Transverse colon (tissue), 4 donors: ENCODE data around the gene UBAC1. TPM values are rescaled to one million over a fixed set of nuclear protein-coding genes. Genes with fewer than 3 reads are reported as not detected.

Experiments
- DNase-seq: peaks from one replicate; pipeline ENCODE4 v3.0.0-alpha.2; 2019
- H3K27ac ChIP-seq, 4 donors: fragments of 200-600 bp; sonication (generic); 2 replicates each; pipeline ENCODE4 v1.5.1; 2016 to 2018; ENCODE audit warnings: inconsistent platforms in 4 of 4
- H3K27me3 ChIP-seq: fragments of 200-600 bp; sonication (generic); 2 replicates; pipeline ENCODE4 v1.5.1; 2017; ENCODE audit warnings: inconsistent platforms
- H3K36me3 ChIP-seq, 4 donors: fragments of 200-600 bp; sonication (generic); 2 replicates each; pipeline ENCODE4 v1.5.1; 2017 to 2019; ENCODE audit warnings: inconsistent platforms in 4 of 4
- H3K4me1 ChIP-seq, 4 donors: fragments of 200-600 bp; sonication (generic); 2 replicates each; pipeline ENCODE4 v1.5.1; 2017 to 2020; ENCODE audit warnings: inconsistent platforms in 4 of 4
- H3K4me3 ChIP-seq, 4 donors: fragments of 200-600 bp; sonication (generic); 1 replicate in 1 of 4; 2 replicates in 3 of 4; pipeline versions ENCODE4 v1.5.1 to v1.6.1; 2017 to 2019; ENCODE audit warnings: inconsistent platforms in 4 of 4
- H3K9me3 ChIP-seq, 2 donors: fragments of 200-600 bp; sonication (generic); 2 replicates each; pipeline ENCODE4 v1.5.1; 2017 to 2019; ENCODE audit warnings: inconsistent platforms in 2 of 2
- CTCF ChIP-seq, 5 experiments: fragments of 200-600 bp in 3 of 5; fragments of 450-650 bp in 2 of 5; sonication (generic) in 3 of 5; IDR thresholded peaks; 1 replicate in 2 of 5; 2 replicates in 3 of 5; pipeline ENCODE4 v1.5.1; 2016 to 2017; ENCODE audit warnings: antibody characterized with exemption in 5 of 5, inconsistent platforms in 3 of 5, mild to moderate bottlenecking in 2 of 5, moderate library complexity in 1 of 5
- EP300 ChIP-seq: sonication (generic); formaldehyde crosslinking; IDR thresholded peaks from one replicate; pipeline ENCODE4 v1.6.1; 2017; ENCODE audit warnings: antibody characterized with exemption, low read depth
- POLR2A ChIP-seq: fragments of 450-650 bp; IDR thresholded peaks from one replicate; pipeline ENCODE4 v1.6.1; 2016; ENCODE audit warnings: antibody characterized with exemption, mild to moderate bottlenecking, moderate library complexity
- POLR2AphosphoS5 ChIP-seq, 3 donors: sonication (generic); formaldehyde crosslinking; IDR thresholded peaks; one replicate each; pipeline ENCODE4 v1.6.1; 2016; ENCODE audit warnings: antibody characterized with exemption in 3 of 3
- WGBS, 2 donors: methylation state at CpG; one replicate each; pipeline ENCODE4 v1.1.5; 2018; ENCODE audit warnings: low coverage in 1 of 2; 5-methylcytosine and 5-hydroxymethylcytosine counted together
- in situ Hi-C, 4 donors: fragments of 200-750 bp; cut with MboI; loops; one replicate each; pipeline versions ENCODE4 v1.15.0 to v1.15.1; 2017; ENCODE audit warnings: low sequenced_read_pairs in 3 of 4, low pct_ligation_motif_present in 1 of 4, low pct_unique_long_range_greater_than_20kb in 1 of 4
- intact Hi-C: fragments of 100-400 bp; cut with DNase I; formaldehyde crosslinking; loops from one replicate; pipeline ENCODE4 v1.15.1; 2023; ENCODE audit warnings: low total_unique reads
- total RNA-seq, 4 donors: library from RNA; depleted of rRNA; stranded (reverse); fragments of >200 nt; gene quantifications; one replicate each; pipeline ENCODE4 v1.1.0, GENCODE V29; 2016

Gene UBAC1
- total RNA-seq, 4 donors from 2014 or later: 42.6 to 91.9 (median 62.9) TPM

- in situ Hi-C loops: loop anchor here in 1 of 4 donors (10.0 kb wide), 1 partner anchor 92 kb away; no protein-coding TSS in a partner anchor
- DNase-seq: no peak
- intact Hi-C loops: loop anchor here (2.0 kb wide), 1 partner anchor 50 kb away; the partner anchor contains the start of gene CAMSAP1
These were observed 4.4 kb downstream of the UBAC1 start for GRCh38 chr9:135956802-135957174.

GRCh38 chr9:135955934-135956801 is 5.0 kb downstream of the UBAC1 start:
- no peaks in the 10 kb centered on the region for H3K9me3 ChIP-seq
- H3K27me3 ChIP-seq: no peaks in the 10 kb centered on the region
- no peak overlapping the region for H3K27ac ChIP-seq
- intact Hi-C loops: loop anchor here (2.0 kb wide), 1 partner anchor 49 kb away; the partner anchor contains the start of gene CAMSAP1
- in situ Hi-C loops: loop anchor here in 1 of 4 donors (10.0 kb wide), 1 partner anchor 91 kb away; no protein-coding TSS in a partner anchor
- 85% methylated on average over 25 of the region's 32 CpGs; no CpG with 5 or more reads in 1 of the 2 donors for WGBS, 2 donors
- no peak for TF ChIP-seq POLR2A
- TF ChIP-seq POLR2AphosphoS5 (IDR thresholded peaks at IDR 0.05): no peak
- no peak for TF ChIP-seq EP300
- no peak for TF ChIP-seq CTCF (IDR thresholded peaks at IDR 0.05)
- no peak for DNase-seq
- peaks cover 9 to 18% (median 14%) of the 10 kb centered on the region in 4 donors for H3K4me1 ChIP-seq
- no peak overlapping the region for H3K4me3 ChIP-seq
- H3K36me3 ChIP-seq: peaks cover 0 to 27% (median 8%) of the 10 kb centered on the region in 4 donors

More at GRCh38 chr9:135956802-135957174, 4.4 kb downstream of the UBAC1 start:
- 91% methylated on average over 8 of the region's 8 CpGs; no CpG with 5 or more reads in 1 of the 2 donors for WGBS, 2 donors
- no peaks in the 10 kb centered on the region for H3K9me3 ChIP-seq
- H3K27ac ChIP-seq: no peak overlapping the region
- H3K27me3 ChIP-seq: no peaks in the 10 kb centered on the region
- no peak overlapping the region for H3K4me3 ChIP-seq
- TF ChIP-seq CTCF (IDR thresholded peaks at IDR 0.05) (no peak), POLR2AphosphoS5 (IDR thresholded peaks at IDR 0.05) (no peak), POLR2A (no peak), EP300 (no peak)
- peaks cover 9 to 19% (median 16%) of the 10 kb centered on the region in 4 donors for H3K4me1 ChIP-seq
- peaks cover 0 to 23% (median 6%) of the 10 kb centered on the region in 4 donors for H3K36me3 ChIP-seq

GRCh38 chr9:135952664-135953206 is 8.4 kb downstream of the UBAC1 start:
- H3K4me3 ChIP-seq: no peak overlapping the region
- H3K9me3 ChIP-seq: no peaks in the 10 kb centered on the region
- TF ChIP-seq POLR2AphosphoS5 (IDR thresholded peaks at IDR 0.05): no peak
- TF ChIP-seq CTCF (IDR thresholded peaks at IDR 0.05): no peak
- no peak for TF ChIP-seq POLR2A
- TF ChIP-seq EP300: no peak
- no peak for DNase-seq
- no peaks in the 10 kb centered on the region for H3K27me3 ChIP-seq
- peaks cover 0 to 3% (median 0%) of the 10 kb centered on the region in 4 donors for H3K4me1 ChIP-seq
- WGBS, 2 donors: 93 to 95% methylated on average over 19 to 22 of the region's 22 CpGs
- intact Hi-C loops (no loop called here), in situ Hi-C loops (loop anchor here in 1 of 4 donors (10.0 kb wide), 1 partner anchor 88 kb away; no protein-coding TSS in a partner anchor)
- peaks cover 0 to 33% (median 13%) of the 10 kb centered on the region in 4 donors for H3K36me3 ChIP-seq
- H3K27ac ChIP-seq: no peak overlapping the region
